ENCODE data around the gene TSPYL4.

The TSPYL4 gene

GRCh38 chr6:116208056-116208785 lies 45.7 kb downstream of the TSPYL4 start:
- TF ChIP-seq, protein P1, sequence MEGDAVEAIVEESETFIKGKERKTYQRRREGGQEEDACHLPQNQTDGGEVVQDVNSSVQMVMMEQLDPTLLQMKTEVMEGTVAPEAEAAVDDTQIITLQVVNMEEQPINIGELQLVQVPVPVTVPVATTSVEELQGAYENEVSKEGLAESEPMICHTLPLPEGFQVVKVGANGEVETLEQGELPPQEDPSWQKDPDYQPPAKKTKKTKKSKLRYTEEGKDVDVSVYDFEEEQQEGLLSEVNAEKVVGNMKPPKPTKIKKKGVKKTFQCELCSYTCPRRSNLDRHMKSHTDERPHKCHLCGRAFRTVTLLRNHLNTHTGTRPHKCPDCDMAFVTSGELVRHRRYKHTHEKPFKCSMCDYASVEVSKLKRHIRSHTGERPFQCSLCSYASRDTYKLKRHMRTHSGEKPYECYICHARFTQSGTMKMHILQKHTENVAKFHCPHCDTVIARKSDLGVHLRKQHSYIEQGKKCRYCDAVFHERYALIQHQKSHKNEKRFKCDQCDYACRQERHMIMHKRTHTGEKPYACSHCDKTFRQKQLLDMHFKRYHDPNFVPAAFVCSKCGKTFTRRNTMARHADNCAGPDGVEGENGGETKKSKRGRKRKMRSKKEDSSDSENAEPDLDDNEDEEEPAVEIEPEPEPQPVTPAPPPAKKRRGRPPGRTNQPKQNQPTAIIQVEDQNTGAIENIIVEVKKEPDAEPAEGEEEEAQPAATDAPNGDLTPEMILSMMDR (IDR thresholded peaks at IDR 0.05; ENCODE audit: low read depth, low read length) = no peak
- H3K4me3 ChIP-seq (ENCODE audit: low read depth, low read length) = no peak overlapping the region
- no peaks in the 10 kb centered on the region for H3K36me3 ChIP-seq
- H3K4me1 ChIP-seq = peaks cover 17% of the 10 kb centered on the region
- no peaks in the 10 kb centered on the region for H3K9me3 ChIP-seq
- no peaks in the 10 kb centered on the region for H3K27me3 ChIP-seq
- DNase-seq = no peak

DNA sequence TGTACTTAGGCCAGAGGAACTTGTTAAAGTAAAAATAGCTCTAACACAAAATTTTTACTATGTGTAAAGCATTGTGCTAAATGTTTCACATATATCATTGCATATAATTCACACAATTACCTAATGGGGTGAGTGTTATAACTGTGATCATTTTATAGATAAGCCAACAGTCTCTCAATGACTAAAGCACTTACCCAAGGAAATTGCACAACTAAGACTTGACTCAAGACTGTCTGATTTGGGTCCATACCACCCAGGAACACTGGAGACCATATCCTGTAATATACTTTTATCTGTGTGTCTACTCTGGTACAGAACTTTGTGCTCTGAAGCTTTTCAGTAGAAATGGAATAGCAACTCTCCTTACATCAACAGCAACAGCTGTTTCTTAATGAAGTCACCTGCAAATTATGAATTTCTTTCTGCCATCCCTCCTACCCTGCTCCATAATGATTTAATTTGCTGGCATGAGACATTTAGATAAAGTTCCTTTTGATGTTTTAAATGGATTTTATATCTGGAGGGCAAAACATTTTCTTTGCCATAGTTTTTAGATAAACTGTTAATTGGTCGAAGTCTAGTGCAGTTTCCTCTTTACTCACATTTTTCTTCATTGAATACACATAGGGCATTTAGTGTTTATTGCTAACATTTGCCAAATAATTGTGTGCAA lies 47.5 kb downstream of the TSPYL4 start:
- no peaks in the 10 kb centered on the region for H3K27me3 ChIP-seq
- peaks cover 14% of the 10 kb centered on the region for H3K4me1 ChIP-seq
- TF ChIP-seq, protein P1 (IDR thresholded peaks at IDR 0.05; ENCODE audit: low read depth, low read length) = no peak
- H3K9me3 ChIP-seq = no peaks in the 10 kb centered on the region
- no peak overlapping the region for H3K4me3 ChIP-seq (ENCODE audit: low read depth, low read length)
- no peak for DNase-seq
- no peaks in the 10 kb centered on the region for H3K36me3 ChIP-seq

DNA sequence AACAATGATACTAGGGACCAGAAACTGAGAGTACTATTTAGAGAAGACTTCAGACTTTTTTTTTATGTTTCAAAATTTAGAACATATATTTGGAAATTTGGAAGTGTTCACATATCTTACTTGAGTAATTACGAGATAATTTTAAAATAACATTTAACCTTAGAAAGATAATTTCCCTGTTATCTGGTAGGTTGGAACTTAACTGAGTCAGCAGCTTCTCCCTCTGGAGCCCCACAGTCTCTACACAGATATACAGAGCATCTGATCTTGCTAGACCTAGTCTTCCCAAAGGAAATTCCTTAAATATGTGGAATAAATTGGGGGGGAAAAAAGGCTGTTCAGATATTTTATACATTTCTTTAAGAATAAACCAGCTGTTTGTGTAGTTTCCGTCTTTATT lies 48.6 kb downstream of the TSPYL4 start:
- DNase-seq = no peak
- peaks cover 7% of the 10 kb centered on the region; the same call in 1 of the 2 replicates for H3K4me1 ChIP-seq
- no peaks in the 10 kb centered on the region for H3K36me3 ChIP-seq
- no peaks in the 10 kb centered on the region for H3K9me3 ChIP-seq
- H3K27me3 ChIP-seq = no peaks in the 10 kb centered on the region
- TF ChIP-seq, protein P1 (IDR thresholded peaks at IDR 0.05; ENCODE audit: low read depth, low read length) = no peak
- no peak overlapping the region for H3K4me3 ChIP-seq (ENCODE audit: low read depth, low read length)

- Histone ChIP-seq H3K9me3 (no peaks in the 10 kb centered on the region), H3K4me1 (peaks cover 4% of the 10 kb centered on the region; the same call in 1 of the 2 replicates), H3K36me3 (no peaks in the 10 kb centered on the region), H3K4me3 (ENCODE audit: low read depth, low read length) (no peak overlapping the region), H3K27me3 (no peaks in the 10 kb centered on the region)
- TF ChIP-seq, protein P1 (IDR thresholded peaks at IDR 0.05; ENCODE audit: low read depth, low read length) = no peak
- DNase-seq = no peak
Observed at GRCh38 chr6:116201538-116201937, 52.3 kb downstream of the TSPYL4 start.

DNA sequence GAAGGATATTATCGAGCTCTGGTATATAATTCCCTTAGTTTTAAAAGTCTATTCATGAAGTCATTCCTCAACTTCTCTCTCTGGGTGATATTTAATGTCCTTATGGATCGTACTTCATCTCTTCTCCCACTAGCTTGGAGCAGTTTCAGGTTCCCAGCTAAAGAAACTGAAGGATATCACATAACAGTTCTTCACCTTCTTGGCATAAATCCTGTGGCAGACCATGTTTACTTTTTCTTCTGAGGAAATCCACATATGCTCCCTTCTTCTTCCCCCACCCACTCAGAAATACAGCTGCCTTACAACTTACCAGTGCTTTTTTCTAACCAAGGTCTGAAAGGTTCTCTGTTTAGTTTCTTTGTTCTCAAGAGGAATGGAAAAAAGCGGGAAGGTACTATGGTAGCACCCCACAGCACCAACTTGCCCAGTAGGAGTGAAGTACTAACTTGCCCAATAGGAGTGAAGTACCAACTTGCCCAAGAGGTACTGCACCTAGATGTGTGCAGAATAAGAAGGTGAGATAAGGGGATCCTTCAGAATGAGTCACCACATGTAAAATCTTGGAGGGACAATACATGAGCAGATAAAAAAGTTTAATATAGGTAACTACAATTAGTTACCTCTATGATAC lies 53.1 kb downstream of the TSPYL4 start:
- H3K9me3 ChIP-seq = no peaks in the 10 kb centered on the region
- no peaks in the 10 kb centered on the region for H3K27me3 ChIP-seq
- no peaks in the 10 kb centered on the region for H3K36me3 ChIP-seq
- no peaks in the 10 kb centered on the region; the same call in 1 of the 2 replicates for H3K4me1 ChIP-seq
- no peak for DNase-seq
- TF ChIP-seq, protein P1 (IDR thresholded peaks at IDR 0.05; ENCODE audit: low read depth, low read length) = no peak
- no peak overlapping the region for H3K4me3 ChIP-seq (ENCODE audit: low read depth, low read length)
